HT-29 (cell line): ENCODE data around the gene RANBP3. TPM values are rescaled to one million over a fixed set of nuclear protein-coding genes. Genes with fewer than 3 reads are reported as not detected.
"Not testable (repeated sequence)": the region's sequence is repeated elsewhere in the genome, so short reads cannot be mapped to it uniquely, and the experiment has no call there.

Experiments
- DNase-seq: peaks from one replicate; pipeline ENCODE4 v3.0.0-alpha.2; 2015; ENCODE audit warnings: low spot score
- total RNA-seq: library from RNA; depleted of rRNA; stranded (reverse); fragments of >200 nt; shearing (Covaris generic); gene quantifications from 2 replicates; pipeline ENCODE4 v1.2.3, GENCODE V29; 2014

The RANBP3 gene
- total RNA-seq, 1 experiment from 2014 or later: 79.3 TPM

DNA sequence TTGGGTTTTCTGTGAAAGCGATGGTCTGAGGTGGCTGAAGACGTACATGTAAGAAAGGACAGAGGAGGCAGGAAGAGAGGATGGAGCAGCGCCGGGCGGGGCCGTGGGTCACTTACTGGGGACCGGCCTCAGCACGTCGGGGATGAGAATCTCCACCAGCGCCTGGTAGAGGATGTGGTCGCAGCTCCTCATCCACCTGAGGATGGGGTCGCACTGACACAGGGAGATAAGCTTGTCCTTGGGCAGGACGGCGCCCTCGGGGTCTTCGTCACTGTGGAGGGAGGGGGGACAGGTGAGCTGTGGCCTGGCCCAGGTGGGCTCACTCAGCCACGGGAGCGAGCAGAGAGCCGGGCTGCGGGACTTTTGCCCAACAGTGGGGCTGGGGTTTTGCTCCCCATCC lies 29.0 kb upstream of the RANBP3 start:
- no peak for DNase-seq

DNA sequence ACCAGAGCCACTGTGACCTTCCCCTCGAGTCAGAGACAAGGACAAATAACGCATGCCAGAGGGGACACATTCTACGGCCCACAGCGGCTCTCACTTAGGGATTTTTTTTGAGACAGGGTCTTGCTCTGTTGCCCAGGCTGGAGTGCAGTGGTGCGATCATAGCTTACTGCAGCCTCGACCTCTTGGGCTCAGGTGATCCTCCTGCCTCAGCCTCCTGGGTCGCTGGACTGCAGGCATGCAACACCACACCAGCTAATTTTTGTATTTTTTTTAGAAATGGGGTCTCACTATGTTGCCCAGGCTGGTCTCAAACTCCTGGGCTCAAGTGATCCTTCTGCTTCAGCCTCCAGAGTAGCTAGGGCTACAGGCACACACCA lies 28.1 kb upstream of the RANBP3 start:
- not testable (repeated sequence) for DNase-seq

DNA sequence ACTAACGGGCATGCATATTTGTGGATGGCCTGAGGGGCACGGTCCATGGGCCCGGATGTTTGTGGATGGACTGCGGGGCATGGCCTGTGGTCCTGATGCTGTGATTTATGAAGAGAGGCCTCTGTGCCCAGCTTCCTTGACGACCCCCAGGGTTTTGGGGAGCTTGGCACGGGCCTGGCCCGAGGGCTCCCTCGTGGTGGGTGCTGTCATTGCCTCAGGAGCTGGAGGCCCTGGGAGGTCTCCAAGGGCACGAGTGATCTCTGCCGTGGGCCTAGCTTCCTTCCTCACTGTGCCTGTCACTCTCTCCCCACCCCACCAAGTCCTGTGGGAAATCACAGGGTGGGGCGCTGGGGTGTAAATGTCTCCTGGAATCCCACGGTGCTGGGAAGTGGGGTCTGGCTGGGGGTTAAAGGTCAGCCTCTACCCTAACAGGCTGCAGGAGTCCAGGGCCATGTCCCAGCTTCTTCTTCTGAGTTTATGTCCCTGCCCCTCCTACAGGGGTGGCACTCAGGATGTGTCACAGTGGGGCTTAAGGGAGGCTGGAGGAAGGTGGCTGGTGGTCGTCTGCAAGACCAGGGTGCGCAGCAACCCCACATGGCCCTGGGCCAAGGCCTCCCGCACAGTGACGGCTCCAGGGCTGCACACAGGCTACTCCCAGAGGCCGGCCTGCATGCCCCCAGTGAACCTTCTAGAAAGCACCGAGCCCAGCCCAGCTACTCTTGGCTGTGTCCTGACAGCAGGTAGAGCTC lies 27.6 kb upstream of the RANBP3 start:
- no peak for DNase-seq

DNA sequence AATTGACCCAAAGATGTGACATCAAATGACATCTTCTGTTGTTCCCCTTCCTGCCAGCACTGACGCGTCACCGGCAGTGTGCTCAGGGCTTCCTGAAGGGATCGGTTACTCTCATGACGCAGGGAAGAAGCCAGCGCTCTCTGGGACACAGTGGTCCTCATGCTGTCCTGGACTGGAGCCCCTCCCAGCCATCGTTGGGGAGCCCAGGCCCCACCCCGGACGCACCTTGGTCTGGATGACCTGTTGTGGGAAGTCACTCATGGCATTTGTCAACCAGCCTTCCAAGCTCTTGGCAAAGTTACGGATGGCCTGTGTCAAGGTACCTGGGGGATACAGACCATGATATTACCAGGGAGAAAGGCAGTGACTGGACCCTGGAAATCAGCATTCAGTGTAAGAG lies 26.0 kb upstream of the RANBP3 start:
- DNase-seq: no peak

DNA sequence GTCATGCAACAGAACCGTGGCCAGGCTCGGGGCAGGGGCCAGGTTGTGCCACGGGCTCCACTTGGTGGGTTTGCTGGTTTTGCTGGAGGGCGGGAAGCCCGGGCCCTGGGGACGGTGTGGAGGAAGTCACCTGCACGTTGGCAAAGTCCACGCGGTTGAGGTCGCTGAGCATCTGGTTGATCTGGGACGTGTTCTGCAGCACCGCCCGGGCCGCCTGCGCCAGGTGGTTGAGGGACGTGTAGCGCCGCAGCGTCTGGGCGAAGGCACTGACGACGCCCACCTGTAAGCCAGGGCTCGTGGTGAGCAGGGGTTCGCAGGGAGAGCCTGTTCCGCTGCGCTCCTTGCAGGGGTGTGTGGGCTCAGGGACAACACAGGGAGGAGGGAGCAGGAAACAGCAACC lies 24.7 kb upstream of the RANBP3 start:
- DNase-seq: no peak

DNA sequence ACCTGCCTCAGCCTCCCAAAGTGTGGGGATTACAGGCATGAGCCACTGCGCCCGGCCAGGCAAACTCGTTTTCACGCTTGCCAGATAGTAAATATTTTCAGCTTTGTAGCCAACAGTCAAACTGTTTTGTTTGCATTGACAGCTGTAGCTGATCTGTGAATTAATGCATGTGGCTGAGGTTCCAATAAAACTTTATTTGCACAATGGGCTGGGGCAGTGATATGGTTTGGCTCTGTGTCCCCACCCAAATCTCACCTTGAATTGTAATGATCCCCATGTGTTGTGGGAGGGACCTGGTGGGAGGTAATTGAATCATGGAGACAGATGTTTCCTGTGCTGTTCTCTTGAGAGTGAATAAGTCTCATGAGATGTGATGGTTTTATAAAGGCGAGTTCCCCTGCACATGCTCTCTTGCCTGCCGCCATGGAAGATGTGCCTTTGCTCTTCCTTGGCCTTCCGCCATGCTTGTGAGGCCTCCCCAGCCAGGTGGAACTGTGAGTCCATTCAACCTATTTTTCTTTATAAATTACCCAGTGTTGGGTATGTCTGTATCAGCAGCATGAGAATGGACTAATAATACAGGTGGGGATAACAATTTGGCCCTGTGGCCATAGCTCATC lies 22.4 kb upstream of the RANBP3 start:
- no peak for DNase-seq

DNA sequence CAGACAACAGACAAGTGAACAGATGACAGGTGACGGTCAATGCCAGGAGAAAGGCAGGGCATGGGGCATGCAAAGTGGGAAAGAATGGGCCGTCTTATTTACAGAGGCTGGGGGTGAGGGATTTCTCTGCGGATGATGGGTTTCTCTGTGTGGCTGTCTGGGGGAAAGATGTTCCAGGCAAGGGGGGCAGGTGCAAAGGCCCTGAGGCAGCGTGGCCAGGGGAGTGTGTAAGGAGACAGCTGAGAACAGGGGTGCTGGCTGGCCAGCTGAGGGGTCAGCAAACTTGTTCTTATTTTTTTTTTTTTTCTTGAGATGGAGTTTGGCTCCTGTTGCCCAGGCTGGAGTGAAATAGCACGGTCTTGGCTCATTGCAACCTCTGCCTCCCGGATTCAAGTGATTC lies 21.8 kb upstream of the RANBP3 start:
- DNase-seq: no peak

DNA sequence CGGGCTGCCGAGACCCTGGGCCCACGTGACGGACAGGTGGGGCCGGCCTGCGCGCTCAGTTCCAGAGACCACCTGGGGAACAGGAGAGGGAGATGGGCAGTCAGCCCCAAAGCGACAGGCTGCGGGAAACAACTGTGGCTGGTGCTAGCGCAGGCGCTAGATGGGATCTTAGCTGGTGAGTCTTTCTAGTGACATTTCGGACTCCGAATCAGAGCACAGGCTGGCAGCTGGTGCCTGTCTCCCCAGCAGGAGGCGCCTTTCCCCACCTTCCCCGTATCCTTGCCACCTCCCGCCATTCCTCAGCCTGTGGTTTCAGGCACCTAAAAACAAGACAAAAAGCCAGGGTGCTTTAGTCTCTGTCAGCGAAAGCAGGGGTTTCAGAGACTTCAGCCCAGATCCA lies 19.4 kb upstream of the RANBP3 start:
- no peak for DNase-seq

DNA sequence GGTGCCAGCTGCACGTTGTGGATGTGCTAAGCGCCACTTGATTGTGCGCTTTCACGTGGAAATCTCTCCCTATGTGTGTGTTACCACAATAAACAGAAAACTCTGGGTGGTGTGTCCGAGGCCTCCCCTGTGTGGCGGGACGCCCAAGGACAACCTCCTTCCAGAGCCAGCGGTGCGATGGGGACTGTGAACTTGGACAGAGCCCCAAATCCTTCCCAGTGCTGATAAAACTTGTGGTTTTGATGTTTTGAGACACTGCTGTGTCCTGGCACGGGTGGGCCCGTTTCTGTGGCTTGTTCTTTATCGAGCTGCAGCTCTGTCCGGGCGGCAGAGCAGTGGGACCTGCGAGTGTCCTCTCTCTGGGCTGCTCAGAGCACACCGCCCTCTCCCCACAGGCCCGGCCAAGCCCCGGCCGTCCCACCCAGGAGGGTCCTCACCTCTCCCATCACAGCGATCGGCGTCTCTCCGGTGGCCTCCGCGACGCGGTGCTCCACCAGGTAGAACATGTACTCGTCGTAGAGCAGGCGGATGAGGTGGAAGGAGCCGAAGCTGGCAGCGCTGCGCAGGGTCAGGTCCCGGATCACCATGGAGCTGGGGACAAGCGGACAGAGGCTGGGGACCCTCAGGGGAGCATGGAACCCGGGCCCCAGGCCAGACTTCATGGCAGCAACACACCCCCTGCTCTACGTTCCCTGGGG lies 18.8 kb upstream of the RANBP3 start:
- no peak for DNase-seq

DNA sequence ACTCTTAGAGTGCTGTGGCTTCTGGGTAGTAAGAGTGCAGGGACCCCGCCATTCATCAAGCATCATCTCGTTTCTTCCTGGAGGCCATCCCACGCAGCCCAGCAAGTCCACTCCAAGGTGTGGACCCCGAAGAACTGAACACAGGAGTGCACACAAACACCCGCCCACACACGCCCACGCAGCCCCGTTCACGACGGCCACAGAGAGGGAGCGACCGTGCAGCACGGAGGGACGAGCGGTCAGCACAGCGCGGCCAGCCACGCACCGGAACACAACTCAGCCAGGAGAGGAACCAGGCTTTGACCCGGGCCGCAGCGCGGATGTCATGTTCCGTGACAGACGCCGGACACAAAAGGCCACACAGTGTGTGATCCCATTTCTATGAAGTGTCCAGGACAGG lies 18.2 kb upstream of the RANBP3 start:
- no peak for DNase-seq

DNA sequence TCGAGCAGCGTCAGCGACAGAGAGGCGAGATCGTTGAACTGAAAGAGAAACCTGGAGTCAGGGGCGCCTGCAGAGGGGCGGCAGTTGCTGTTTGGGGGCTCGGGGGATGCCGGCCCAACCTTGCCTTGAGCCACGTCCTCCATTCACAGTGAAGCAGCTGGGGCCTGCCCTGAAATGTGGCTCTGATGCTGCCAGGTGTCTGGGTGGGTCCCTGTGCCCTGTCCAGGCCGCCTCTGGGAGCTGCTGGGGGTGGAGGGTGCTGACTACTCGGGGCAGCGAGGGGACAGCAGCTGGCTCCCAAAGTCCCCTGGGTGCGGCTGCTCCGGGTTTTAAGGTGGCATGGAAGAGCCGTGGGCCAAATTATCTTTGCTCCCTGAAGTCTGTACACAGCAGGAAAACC lies 17.7 kb upstream of the RANBP3 start:
- no peak for DNase-seq

DNA sequence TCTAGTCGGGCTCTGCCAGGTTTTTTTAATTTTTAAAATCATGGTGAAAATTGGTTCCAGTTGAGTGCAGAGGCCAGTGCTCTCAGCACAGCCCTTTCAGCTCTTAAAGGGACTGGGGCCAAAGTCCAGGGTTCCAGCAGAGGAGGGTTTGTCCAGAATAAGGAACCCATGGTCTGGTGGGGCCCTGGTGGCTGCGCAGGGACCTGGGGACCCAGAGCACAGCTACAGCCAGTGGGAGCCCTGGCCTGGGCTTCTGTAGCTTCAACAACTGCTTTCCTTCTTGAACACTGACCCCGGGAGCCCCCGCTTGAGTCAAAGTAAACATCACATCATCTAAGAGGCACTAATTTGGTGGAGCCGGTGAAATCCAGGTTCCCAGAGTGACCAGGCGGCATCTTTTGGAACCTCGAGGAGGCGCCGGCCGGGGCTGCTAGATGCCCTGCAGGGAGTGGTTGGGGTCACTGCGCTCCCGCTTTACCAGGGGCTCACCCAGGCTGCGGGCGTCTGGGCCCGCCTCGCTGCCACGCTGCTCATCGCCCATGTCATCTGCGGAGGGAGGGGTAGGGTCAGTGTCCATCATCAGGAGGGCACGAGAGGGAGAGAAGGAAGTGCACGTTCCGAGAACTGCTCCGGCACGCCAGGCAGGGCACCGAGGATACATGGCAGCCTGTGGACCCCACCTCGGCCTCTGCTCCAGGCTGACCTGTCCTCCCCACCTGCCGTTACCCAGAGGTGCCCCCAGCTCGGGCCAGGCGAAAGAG lies 16.6 kb upstream of the RANBP3 start:
- no peak for DNase-seq

DNA sequence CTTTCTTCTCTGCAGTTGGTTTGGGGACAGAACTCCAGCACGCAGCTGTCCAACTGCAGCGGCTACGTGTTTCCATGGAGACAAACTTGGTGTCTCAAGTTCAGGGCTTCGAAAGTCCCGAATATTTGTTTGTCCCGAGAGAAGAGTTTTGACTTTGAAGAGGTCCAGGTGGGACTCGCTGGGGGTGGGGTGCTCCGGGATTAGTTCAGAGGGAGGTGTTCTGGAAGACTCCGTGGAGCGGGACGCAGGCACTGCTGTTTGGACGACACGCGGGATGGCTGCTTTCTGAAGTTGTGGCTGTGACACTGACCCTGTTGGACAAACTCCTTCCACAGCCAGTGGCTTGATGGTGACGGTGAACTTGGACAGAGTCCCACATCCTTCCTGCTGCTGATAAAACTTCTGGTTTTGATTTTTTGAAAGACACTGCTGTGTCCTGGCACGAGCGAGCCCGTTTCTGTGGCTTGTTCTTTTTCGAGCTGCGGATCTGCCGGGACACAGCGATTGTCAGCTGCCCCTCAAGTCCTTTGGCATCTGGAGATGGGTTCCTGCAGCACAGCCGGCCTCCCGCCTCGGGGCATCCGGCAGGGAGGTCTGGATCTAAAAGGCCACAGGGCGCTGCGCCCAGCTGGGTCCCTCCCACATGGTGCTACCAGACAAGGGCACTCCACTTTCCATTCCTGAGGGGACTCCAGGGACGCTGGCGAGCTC lies 15.9 kb upstream of the RANBP3 start:
- no peak for DNase-seq

DNA sequence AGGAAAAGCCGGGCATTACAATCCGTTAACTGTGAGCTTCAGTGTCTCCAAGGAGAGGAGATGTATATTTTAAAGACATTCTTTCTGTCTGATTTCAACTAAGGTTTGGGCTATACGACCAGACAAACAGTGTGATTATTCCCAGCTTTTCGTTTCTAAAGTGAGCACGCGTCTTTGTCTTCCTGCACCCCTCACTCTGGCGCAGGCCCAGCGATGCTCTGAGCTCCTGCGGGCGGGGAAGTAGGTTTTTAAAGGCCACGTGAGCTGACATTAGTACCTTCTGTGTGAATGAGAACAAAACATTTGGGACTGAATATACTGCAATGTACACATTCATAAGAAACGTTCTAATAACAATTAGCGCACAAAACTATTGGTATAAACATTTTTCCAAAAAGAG lies 15.3 kb upstream of the RANBP3 start:
- DNase-seq: no peak

DNA sequence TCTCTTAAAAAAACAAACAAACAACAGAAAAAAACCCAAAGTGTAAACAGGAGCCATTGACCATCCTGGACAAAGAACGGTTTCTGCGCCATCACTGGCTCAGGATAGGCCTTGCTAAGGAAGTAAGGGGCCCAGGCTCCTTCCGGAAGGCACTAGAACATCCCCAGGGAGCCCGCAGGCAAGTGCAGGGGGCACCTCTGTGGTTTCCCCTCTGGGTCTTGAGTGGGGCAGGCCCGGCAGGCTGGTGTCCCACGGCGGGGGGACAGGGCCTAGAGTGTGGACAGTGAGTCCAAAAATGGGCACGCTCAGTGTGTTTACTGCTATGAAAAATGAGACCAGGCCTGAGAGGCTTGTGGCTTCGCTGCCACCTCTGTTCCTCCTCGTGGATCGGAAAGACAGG lies 14.8 kb upstream of the RANBP3 start:
- no peak for DNase-seq

DNA sequence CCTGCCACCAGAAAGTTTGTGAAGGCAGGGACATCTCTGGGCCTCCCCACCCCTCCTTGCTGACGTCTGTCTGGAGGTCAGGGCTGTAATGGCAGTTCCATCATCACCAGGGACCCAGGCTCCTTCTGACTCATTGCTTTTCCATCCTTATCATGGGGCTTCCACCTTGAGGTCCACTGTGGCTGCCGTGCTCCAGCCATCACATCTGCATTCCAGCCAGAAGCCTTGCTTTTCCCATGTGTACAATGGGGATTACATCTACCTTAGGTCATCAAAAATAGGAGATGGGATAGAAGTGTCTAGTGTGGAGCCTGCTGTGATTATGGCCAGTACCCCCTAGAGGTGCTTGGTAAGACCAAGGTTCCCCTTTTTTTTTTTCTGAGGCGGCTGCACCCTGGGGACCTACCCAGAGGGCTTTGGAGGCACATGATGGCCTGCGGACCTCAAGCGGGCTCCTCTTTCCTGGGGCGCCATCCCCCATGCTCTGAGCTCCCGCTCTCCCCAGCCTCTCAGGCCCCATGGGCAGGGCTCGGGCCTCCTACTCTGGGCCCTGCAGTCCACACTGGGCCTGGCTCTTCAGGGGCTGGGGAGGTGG lies 13.4 kb upstream of the RANBP3 start:
- no peak for DNase-seq

DNA sequence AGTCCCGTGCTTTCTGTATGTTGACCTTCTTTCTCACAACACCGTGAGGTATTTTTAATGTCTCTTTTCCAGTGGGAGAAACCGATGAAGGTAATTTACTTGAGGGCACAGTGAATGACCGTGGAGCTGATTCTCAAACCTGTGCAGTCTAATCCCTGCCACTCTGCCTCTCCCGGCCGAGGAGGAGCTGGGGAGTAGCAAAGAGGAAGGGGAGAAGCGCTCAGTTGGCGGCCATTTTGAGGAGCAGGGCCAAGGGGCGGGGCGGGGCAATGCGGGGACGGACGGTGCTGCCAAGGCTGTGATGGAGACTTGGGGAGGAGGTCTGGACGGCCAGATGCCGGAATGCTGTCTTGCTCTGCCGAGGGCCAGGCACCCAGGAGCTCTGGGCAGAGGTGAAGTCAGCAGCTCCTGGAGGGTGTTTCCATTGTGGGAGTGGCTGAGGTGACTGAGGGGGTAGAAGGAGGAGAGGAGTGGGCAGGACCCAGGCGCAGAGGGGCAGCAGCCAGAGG lies 12.4 kb upstream of the RANBP3 start:
- DNase-seq: no peak

DNA sequence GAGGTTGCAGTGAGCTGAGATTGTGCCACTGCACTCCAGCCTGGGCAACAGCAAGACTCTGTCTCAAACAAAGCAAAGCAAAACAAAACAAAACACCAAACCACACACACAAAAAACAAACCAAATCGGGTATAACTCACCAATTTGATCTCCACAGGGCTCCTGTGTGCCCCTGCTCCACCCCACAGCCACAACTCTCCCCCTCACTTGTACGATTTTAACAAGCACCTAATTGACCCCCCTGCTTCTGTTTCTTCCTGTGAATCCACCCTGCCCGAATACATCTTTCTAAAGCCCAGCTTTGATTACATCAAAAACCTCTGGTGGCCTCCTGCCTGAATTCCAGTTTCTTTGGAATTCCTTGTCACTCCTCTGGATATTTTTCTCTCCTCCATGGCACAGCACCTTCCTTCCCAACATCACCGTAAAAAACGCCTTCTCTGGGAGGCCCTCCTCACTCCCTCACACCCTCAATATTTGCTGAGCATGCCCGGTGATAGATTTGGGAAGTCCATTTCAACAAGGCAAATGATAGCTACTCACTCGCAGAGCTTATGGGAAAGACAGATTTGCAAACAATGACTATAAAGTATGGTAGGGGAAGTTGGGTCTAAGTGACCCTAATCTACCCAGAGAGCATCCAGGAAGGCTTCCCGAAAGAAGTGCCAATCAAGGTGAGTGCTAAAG lies 11.6 kb upstream of the RANBP3 start:
- DNase-seq: no peak

DNA sequence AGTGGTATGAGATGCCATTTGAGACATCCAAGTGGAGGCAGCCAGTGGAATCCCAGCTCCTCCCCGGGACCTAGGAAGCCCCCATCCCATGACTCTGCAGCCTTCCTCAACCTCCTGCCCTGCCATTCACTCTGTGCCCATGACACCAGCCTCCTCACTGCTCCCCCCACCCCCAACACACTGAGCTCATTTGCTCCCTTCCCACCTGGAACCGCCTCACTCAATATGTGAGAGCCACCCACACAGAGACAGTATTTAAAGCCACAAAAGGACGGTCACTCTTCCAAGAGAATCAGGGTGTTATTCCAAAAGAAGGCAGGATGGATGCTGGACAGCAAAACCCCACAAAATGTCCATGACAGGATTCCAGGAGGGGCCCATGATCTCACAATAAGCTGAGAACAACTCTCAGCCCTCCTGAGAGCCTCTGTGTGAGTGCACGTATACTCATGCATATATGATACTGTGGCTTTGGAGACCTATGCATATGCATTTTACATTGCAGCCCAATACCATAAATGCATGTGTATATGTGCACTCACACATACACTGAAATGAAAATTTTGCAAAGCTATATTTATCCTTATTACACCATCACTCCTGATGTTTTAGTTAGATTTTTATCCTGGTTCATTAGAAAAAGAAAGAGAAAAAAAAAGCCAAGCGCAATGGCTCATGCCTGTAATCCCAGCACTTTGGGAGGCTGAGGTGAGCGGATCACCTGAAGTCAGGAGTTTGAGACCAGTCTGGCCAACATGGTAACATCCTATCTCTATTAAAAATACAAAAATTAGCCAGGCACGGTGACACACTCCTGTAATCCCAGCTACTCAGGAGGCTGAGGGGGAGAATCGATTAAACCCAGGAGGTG lies 10.8 kb upstream of the RANBP3 start:
- DNase-seq: no peak
